Suppressor macrophage treated with lipopolysaccharide for 4 hours (primary cell): ENCODE data around the gene PRC1.

Source experiments
- DNase-seq: peaks from one replicate; pipeline ENCODE4 v3.0.0-alpha.2; 2020

PRC1 gene

DNA sequence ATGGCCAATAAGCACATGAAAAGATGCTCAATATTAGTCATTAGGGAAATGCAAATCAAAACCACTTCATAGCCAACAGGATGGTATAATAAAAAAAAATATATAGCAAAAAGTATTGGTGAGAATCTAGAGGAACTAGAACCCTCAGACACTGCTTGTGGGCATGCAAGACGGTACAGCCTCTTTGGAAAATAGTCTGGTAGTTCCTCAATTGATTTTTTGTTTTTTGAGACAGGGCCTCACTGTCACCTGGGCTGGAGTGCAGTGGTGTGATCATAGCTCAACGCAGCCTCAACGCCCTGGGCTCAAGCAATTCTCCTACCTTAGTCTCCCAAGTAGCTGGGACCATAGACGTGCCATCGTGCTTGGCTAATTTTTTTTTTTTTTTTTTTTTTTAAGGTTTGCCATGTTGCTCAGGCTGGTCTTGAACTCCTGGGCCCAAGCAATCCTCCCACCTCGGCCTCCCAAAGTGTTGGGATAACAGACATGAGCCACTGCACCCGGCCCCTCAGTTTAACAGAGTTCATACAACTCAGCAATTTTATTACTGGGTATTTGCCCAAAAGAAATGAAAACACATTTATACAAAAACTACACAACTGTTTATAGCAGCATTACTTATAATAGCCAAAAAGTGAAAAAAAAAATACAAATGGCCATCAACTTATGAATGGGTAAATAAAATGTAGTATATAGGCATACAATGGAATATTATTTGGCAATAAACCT is 5.1 kb downstream of the PRC1 start:
- DNase-seq: no peak

DNA sequence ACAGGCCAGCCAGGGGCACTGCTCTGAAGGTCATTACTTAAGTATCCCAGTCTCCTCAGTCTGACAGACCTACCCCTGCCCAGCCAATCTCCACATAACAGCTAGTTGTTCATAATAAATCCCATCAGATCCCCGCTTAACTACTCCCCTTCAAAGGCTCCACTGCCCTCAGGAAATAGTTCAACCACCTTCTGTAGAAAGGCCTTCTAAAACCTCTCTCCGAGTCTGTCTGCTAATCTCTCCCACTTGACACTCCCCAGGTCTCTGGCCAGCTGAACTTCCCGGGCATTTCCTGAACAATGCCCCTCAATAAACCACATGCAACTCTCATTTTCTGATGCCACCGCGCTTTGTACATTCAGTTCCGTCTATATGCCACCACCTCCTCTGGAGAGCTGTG is 6.0 kb downstream of the PRC1 start:
- peak; percentile 2 for DNase-seq

DNA sequence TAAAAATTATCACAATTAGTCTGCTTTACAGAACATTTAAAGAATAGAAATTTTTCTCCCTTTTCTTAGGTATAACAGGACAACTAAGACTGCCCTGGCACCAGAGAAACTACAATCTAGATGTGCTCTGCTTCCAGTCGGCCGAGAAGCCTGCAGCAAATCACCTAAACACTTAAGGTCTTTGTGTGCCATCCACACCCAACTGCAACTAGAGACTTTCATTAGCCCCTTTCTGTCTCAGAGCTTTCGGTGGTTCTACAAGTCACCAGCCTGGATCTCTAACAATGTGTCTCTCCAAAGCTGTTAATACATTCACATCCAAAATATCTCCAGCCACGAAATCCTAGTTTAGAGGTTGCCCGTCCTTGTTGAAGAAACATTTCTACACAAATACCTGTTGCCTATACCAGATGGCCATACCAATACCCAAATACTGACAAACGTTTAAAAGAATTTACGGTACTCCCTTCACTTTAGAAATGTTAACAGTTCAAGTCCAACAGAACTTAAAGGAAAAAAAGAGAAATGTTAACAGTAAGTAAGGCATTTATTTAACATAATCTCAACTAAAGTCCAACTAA is 6.7 kb downstream of the PRC1 start:
- DNase-seq: no peak

DNA sequence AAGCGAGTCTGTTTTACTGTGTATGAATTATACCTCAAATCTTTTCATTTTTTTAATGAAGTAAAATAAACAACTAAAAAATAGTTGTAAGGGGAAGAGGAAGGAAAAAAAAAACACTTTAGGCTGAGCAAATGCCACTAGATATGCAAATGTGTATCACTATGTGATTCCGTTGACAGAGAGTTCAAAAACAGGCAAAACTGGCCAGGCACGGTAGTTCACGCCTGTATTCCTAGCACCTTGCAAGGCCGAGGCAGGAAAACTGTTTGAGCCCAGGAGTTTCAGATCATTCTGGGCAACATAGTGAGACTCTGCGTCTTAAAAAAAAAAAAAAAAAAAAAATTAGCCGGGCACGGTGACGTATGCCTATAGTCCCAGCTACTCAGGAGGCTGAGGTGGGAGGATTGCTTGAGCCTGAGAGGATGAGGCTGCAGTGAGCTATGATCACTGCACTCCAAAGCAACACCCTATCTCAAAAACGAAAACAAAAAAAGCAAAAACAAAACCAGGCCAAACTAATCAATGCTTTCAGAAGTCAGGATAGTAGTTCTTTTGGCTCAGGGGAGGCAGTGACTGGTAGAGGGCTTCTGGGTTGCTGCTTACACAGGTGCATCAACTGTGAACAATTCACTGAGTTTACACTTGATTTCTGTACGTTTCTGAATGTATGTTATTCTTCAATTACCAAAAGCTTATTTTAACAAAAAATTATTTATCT is 7.4 kb downstream of the PRC1 start:
- DNase-seq: no peak

DNA sequence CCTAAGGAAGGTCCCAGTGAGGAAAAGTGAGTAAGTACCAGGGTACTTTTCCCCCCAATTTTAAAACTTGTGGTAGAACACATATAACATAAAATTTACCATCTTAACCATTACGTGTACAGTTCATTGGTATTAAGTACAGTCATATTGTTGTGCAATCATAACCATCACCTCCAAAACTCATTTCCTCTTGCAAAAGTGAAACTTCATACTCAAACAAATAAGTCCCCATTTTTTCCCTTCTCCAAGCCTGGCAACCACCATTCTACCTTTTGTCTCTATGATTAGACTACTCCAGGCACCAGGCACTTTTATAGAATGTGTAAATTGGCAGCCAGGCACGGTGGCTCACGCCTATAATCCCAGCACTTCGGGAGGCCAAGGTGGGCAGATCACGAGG is 12.2 kb downstream of the PRC1 start:
- DNase-seq: peak; percentile 69

DNA sequence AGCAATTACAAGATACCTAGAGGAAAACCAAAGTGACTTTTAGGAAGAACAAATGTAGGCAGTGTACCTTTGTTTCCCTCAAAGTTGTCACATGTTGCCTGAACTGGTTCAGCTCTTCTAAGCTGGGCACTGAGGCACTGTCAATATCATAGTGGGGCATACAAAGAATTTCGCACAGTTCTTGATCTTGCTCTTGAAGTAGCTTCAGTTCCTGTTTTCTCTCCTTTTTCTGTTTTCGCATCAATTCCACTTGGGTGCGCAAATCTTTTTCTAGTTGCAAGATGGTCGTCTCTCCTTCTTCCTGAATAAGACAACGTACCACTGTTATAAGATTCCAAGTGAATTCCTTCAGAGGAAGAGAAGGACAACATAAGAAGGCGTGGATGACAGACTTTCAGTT is 12.7 kb downstream of the PRC1 start:
- peak; percentile 9 for DNase-seq

DNA sequence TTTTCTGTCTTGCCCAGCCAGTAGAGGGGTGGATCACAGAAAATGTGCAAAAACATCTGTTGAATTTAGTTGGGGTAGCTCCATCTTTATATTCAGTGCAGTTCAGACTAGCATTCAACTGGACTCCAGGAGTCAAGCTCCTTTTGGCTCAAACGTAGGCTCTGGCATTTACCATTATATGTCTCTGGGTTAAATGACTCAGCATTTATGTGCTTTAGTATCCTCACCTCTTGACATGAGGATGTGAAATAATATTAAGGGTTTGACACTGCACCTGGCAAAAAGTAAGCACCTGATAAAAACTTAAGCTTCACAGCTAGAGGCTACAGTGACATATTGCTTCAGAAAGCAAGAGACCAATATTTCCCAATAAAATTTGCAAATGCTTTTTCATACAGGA is 14.8 kb downstream of the PRC1 start:
- no peak for DNase-seq

DNA sequence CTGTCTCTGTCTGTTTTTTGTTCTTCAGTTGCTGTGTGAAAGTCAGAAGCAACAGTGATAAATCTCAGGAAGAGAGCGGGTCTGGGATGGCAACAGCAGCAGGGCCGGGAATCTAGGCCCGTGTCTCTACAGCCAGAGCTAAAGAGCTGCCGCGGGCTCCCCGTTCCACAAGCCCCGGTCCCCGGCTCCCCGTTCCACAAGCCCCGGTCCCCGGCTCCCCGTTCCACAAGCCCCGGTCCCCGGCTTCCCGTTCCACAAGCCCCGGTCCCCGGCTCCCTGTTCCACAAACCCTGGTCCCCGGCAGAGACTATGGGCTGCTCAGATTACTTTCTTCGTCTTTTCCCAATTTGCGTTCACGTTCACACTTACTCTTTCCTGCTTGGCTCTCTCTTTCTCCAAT is 20.1 kb downstream of the PRC1 start:
- no peak for DNase-seq

DNA sequence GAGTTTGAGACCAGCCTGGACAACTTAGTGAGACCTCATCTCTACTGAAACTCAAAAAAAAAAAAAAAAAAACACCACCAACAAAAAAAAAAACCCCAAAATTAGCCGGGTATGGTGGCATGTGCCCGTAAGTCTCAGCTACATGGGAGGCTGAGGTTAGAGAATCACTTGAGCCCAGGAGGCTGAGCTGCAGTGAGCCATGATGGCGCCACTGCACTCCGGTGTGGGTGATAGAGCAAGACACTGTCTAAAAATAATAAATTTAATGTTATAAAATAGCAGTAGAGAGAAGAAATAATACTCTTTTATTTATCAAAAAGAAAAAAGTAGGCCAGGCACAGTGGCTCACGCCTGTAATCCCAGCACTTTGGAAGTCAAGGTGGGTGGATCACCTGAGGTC is 22.2 kb downstream of the PRC1 start:
- no peak for DNase-seq

DNA sequence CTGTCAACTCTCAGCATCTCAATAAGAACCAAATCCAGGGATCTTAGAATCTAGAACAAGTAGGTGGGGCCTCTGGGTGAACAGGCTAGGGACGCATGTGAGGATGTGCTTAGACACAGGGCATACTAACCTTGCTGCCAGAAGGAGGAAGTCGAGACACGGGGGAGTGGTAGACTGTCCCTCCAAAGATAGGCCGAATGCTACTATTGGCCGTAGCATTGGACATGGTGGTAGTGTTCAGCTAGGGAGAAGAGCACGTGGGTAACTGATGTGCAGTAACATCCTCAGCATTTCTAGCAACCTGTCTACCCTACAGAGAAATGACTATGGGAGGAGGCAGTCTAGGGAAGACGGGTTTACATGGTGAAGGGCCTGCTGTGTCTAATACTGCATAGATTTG is 24.1 kb downstream of the PRC1 start:
- no peak for DNase-seq

DNA sequence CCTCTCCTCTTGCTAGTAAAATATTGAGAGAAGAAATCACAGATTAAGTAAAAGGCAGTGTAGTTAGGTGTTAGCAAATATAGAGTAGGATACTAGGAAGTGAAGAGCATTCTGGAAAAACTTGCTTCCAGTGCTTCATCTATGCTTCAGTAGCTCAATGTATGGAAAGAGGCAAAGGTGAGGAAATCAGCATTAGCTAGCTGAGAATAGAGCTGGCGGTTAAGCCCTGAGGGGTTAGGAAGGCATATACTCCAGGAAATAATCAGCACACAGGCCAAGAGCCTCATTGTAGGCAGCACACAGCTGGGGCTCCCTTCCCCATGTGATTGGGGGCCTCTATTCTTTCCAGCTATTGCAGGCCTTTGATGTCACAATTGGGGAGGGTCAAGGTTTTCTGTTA is 25.9 kb downstream of the PRC1 start:
- DNase-seq: no peak

DNA sequence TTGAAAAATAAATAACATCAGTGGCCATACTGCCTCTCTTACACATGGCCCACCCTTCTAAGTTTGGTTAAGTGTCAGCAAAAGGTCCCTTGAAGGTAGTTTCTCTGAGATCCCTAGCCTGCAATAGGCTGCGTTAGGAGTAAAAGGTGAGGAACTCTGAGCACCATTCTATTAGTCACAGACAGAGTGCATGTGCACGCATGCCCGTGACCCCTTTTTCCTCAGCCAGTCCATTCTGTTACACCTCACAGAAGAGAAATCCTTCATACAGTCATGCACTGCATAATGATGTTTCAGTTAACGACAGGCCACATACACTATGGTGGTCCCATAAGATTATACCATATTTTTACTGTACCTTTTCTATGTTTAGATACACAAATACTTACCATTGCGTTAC is 27.1 kb downstream of the PRC1 start:
- no peak for DNase-seq

DNA sequence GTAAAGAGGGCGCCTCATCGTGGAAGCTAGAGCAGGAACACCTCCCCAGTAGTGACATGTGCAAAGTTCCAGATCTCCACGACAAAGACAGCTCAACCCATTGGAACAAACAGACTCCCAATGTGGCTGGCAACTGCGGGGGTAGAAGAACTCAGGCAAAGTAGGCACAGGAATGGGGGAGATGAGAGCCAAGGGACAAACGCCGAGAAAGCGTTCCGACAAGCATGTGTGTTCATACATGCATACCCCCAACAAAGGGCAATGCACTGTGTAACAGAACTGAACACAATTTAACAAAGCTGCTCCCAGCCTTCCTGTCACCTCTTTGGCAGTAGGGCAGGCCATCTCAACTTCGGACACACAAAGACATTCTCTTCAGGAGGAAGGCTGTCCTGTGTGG is 28.1 kb downstream of the PRC1 start:
- no peak for DNase-seq

DNA sequence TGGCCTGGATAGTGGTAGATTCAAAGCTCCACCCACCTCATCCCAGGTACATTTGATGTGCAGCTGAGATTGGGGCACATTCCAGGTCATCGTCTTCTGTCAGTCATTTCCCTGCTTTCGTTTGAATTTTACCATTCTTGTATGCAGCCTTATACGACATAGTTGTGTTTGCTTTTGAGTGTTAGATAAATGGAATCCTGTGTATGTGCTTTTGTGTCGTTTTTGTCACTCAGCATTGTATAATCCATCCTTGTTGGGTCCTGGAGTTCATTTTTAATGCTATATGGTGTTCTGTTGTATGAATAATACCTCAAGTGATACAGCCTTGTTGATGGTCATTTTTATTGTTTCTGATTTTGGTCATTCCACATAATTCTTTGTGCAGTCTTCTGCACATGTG is 32.3 kb downstream of the PRC1 start:
- no peak for DNase-seq

DNA sequence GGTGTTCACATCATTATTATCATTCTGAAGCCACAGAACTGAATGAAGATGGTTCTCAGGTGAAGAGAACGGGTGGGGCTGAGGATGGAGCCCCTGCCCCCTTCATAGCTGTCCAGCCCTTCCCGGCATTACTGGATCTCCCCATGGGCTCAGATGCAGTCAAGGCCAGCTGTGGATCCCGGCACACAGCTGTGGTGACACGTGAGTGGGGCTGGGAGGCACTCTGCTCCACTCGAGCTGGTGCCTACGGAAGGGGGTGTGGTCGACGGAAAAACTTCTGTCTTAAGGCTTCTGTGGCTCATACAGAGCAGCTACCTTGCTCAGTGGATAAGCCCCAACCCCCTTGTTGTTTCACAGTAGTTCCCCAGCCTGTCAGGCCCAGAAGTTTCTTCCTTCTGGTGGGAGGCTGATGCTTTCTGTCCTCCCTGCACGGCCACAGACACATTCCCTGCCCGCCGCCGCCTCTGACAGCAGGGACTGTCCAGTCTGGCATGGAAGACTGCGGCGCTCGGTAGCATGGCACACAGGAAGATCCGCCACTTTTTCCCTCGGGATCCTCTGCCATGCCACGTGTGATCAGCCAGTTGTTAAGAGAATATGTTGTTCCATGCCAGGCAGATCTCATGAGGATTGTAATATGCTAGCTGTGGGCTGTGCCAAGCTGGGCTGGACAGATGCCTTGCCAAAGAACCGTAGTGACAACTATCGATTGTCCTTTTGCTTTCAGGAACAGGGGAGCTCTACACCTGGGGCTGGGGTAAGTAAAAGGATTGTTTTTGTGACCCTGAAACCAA is 33.8 kb downstream of the PRC1 start:
- no peak for DNase-seq

DNA sequence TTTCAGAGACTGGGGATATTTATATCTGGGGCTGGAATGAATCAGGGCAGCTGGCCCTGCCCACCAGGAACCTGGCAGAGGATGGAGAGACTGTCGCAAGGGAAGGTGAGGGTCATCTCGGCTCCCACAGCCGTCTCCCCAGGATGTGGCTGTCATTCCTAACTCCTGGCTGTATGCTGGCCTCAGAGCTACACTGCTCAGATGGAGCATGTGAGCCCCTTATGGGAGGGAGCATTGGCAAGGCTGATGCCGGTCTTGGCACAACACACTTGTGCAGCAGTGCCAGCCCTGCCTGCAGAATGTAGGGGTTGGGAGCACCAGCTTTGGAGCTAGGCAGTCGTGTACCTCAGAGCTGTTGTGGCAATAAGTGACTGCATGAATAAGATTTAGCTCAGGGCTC is 34.4 kb downstream of the PRC1 start:
- no peak for DNase-seq

DNA sequence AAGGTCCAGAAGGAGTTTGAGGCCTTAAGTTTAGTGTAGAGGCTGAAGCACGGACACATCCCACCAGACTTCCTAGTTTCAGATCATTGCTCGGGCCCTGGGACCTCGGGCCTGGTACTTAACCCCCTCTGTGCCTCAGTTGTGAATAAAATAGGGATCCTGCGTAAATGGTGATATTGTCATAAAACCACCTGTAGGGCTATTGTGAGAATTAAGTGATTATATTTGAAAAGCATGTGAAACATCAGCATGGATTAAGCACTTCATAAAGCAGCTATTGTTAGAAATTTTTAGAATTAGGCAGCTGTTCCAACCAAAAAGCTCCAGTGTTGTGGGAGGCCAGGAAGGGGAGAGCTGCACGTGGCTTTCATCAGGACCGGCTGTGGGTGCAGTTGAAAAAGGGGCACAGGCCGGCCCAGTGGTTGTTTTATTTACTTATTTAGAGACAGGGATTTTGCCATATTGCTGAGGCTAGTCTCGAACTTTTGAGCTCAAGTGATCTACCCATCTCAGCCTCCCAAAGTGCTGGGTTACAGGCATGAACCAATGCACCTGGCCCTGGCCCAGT is 35.2 kb downstream of the PRC1 start:
- DNase-seq: no peak

DNA sequence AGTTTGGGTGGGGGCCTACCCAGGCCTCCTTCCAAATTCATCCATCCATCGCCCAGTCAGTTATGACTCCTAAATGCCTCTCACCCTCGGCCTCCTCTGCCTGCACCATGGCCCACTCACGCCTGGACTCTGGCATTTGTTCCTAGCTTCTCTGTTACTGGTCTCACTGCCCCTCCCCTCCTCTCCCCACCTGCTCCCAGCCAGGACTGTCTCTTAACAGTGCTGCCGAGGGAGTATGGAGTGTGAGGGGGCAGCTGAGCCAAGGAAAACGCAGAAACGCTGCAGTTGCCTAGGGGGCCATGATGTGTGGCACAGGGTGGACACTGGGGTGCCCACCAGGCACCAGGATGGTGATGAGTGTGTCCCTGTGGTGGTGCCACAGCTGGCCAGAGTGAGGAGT is 36.5 kb downstream of the PRC1 start:
- DNase-seq: no peak

DNA sequence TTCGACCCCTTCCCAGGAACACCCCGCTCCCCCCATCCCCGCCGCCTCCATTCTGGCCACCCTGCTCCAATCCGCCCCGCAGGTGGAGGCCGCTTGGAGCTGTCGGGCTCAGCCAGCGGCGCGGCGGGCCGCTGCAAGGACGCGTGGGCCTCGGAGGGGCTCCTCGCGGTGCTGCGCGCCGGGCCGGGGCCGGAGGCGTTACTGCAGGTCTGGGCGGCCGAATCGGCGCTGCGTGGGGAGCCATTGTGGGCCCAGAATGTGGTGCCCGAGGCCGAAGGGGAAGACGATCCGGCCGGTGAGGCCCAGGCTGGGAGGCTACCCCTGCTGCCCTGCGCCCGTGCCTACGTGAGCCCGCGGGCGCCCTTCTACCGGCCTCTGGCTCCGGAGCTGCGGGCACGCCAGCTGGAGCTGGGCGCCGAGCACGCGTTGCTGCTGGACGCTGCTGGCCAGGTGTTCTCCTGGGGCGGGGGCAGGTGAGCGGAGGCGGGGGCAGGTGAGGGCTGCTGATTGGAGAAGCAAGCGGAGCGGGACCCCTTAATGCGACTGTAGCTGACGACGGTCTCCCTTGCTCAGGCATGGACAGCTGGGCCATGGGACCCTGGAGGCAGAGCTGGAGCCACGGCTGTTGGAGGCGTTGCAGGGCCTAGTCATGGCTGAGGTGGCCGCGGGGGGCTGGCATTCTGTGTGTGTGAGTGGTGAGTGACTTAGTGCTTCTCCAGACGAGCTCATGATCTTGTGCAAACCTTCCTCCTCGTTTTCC is 37.1 kb downstream of the PRC1 start:
- no peak for DNase-seq

DNA sequence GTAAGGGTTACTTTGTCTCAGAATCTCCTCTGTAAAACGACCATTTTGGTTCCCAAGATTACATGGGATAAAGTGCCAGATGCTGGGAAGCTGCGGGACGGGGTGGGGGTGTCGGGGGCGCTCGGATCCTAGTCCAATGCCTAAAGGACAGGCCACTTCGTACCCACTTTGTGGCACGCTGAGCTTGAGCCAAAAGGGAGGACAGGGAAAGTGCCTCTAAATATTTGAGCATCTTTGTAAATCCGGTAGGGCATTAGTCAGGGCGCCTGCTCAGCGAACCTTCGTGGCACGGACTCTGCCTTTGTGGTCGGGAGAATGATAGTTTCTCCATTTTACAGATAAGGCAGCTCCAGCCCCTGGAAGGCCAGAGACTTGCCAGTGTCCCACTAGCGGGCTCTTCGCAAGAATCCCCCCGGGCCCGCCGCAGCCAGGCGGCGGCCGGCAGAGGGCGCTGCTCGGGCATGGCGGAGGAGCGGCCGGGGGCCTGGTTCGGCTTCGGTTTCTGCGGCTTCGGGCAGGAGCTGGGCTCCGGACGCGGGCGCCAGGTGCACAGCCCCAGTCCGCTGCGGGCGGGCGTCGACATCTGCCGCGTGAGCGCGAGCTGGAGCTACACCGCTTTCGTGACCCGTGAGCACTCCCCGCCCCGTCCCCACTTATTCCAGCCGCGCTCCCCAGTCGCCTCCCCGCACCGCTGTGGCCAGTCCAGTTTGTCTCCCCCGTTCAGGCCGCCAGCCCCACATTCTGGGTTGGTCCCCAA is 37.9 kb downstream of the PRC1 start:
- peak; percentile 76 for DNase-seq

DNA sequence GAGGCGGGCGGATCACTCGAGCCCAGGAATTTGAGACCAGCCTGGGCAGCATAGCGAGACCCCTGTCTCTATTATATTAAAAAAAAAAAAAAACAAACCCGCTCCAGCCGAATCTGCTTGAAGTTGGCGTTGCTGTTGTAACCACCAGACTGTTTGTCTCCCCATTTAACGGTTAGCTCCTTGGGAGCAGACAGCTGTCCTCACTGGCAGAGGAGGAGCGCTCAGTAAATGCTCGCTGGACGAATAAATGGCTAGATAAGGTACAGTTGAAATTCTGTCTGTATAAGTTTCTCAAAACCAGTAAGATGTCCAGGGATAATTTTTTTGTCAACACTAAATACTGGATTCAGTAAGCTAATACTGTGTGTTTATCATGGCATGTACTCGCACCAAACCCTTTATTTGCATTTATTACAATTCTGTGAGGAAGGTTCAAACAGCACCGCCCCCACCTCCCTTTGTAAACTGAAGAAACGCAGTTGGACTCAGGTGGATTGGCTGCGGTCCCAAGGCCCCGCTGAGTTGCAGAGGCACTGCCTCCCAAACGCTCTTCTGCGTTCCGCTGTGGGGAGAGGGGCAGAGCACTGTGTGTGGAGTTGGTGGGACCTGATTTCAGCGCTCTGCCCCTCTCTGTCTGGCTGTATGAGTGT is 38.6 kb downstream of the PRC1 start:
- DNase-seq: no peak
